K562 (cell line): ENCODE data around the gene ANO8. TPM values are rescaled to one million over a fixed set of nuclear protein-coding genes. Genes with fewer than 3 reads are reported as not detected.

Experiments
- DIDO1 ChIP-seq: fragments of 450-650 bp; IDR thresholded peaks from 2 replicates; pipeline ENCODE4 v1.6.1; 2016; ENCODE audit warnings: low read depth, missing biosample characterization, missing genetic modification characterization
- ELK1 ChIP-seq: sonication (generic); formaldehyde crosslinking; IDR thresholded peaks from 2 replicates; pipeline ENCODE4 v1.8.1; 2022; ENCODE audit warnings: missing genetic modification reagents
- MBD1 ChIP-seq: fragments of 250-450 bp; sonication (Bioruptor Pico); IDR thresholded peaks from 2 replicates; pipeline ENCODE4 v1.8.0; 2022; ENCODE audit warnings: inconsistent platforms
- MCM7 ChIP-seq, 2 experiments: fragments of 450-650 bp; IDR thresholded peaks; 2 replicates each; pipeline ENCODE4 v1.6.1; 2016 to 2018
- POU5F1 ChIP-seq: fragments of 150-350 bp; IDR thresholded peaks from 2 replicates; pipeline ENCODE4 v1.6.1; 2014; ENCODE audit warnings: borderline replicate concordance, low read length, low read depth, mild to moderate bottlenecking; ENCODE audit not compliant: partially characterized antibody
- SFPQ ChIP-seq: fragments of 200-400 bp; formaldehyde crosslinking; IDR thresholded peaks from 2 replicates; pipeline ENCODE4 v1.6.1; 2017; ENCODE audit warnings: mild to moderate bottlenecking, low read depth, low read length, moderate library complexity
- STAT6 ChIP-seq: sonication (generic); formaldehyde crosslinking; IDR thresholded peaks from 2 replicates; pipeline ENCODE4 v1.8.1; 2023; ENCODE audit warnings: mild to moderate bottlenecking, missing genetic modification reagents
- TCF3 ChIP-seq: sonication (generic); formaldehyde crosslinking; IDR thresholded peaks from 2 replicates; pipeline ENCODE4 v1.4.0; 2020; ENCODE audit warnings: mild to moderate bottlenecking, missing genetic modification reagents
- TFAP4 ChIP-seq: sonication (generic); formaldehyde crosslinking; IDR thresholded peaks from 2 replicates; pipeline ENCODE4 v1.8.0; 2022; ENCODE audit warnings: missing genetic modification reagents, mild to moderate bottlenecking, moderate library complexity, borderline replicate concordance
- ZNF324 ChIP-seq: fragments of 250-450 bp; sonication (Bioruptor Pico); IDR thresholded peaks from 2 replicates; pipeline ENCODE4 v1.4.0; 2020; ENCODE audit warnings: mild to moderate bottlenecking
- polyA plus RNA-seq, 8 experiments: library from polyadenylated mRNA; depleted of rRNA in 4 of 8; stranded (reverse) in 5 of 8; unstranded in 3 of 8; fragments of >200 nt; fragmentation: Nextera tagmentation in 2 of 8; fragmentation: Illumina TruSeq in 1 of 8; extraction: Ambion mirVana in 2 of 8; extraction: Trizol in 1 of 8; gene quantifications; 2 replicates each; pipeline versions ENCODE4 v1.2.1 to v1.2.3, GENCODE V29; 2011 to 2014; ENCODE audit warnings: inconsistent platforms in 1 of 8, missing spikeins in 1 of 8
- total RNA-seq, 7 experiments: library from RNA; depleted of rRNA in 6 of 7; stranded (reverse); fragments of >200 nt in 6 of 7; fragmentation: Illumina TruSeq in 2 of 7; extraction: Trizol in 2 of 7; gene quantifications; 2 replicates each; pipeline versions ENCODE4 v1.2.1 to v1.2.3, GENCODE V29; 2011 to 2021; ENCODE audit warnings: low replicate concordance in 1 of 7
- TF ChIP-seq, protein P1 (sequence below): sonication (generic); IDR thresholded peaks from 2 replicates; pipeline ENCODE4 v1.6.1; 2016
- TF ChIP-seq, protein P2 (sequence below): sonication (generic); formaldehyde crosslinking; IDR thresholded peaks from 2 replicates; pipeline ENCODE4 v1.8.0; 2022; ENCODE audit warnings: mild to moderate bottlenecking, low read depth, missing genetic modification reagents

The ANO8 gene
- total and polyA plus RNA-seq, 9 of the 15 experiments (the other 6 are each of a cell fraction or from before 2014, with no cell fraction given): 0.07 to 7.6 (median 2.3) TPM; not detected in 1

- TF ChIP-seq TFAP4 (no peak), ELK1 (CRISPR knock-in tag) (no peak), DIDO1 (no peak), TCF3 (CRISPR knock-in tag) (no peak), STAT6 (CRISPR knock-in tag) (no peak), POU5F1 (no peak), MCM7 (IDR thresholded peaks at IDR 0.05) (no peak), MBD1 (CRISPR knock-in tag) (no peak), ZNF324 (CRISPR knock-in tag) (no peak), SFPQ (no peak)
- TF ChIP-seq, protein P1, sequence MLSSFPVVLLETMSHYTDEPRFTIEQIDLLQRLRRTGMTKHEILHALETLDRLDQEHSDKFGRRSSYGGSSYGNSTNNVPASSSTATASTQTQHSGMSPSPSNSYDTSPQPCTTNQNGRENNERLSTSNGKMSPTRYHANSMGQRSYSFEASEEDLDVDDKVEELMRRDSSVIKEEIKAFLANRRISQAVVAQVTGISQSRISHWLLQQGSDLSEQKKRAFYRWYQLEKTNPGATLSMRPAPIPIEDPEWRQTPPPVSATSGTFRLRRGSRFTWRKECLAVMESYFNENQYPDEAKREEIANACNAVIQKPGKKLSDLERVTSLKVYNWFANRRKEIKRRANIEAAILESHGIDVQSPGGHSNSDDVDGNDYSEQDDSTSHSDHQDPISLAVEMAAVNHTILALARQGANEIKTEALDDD: no peak
- TF ChIP-seq, protein P2, sequence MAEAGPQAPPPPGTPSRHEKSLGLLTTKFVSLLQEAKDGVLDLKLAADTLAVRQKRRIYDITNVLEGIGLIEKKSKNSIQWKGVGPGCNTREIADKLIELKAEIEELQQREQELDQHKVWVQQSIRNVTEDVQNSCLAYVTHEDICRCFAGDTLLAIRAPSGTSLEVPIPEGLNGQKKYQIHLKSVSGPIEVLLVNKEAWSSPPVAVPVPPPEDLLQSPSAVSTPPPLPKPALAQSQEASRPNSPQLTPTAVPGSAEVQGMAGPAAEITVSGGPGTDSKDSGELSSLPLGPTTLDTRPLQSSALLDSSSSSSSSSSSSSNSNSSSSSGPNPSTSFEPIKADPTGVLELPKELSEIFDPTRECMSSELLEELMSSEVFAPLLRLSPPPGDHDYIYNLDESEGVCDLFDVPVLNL (CRISPR knock-in tag): no peak
- TF ChIP-seq, all 486 proteins: peak for 0
These were observed 23.1 kb upstream of the ANO8 start (continued) for GRCh38 chr19:17357724-17358123.
